ACC112 (cell line): ENCODE results near the gene GLCCI1.
A peak's percentile ranks its signal among the peaks of the same experiment; 100 is the strongest.

Experiments
- H2AFZ ChIP-seq: fragments of 200-600 bp; sonication (generic); one replicate; pipeline ENCODE4 v1.6.0; 2017; ENCODE audit warnings: antibody characterized with exemption, low read length; ENCODE audit not compliant: unreplicated experiment
- H3K27ac ChIP-seq: fragments of 200-600 bp; sonication (generic); 2 replicates; pipeline ENCODE4 v1.5.1; 2014; ENCODE audit warnings: low read depth, mild to moderate bottlenecking, antibody characterized with exemption, low read length, moderate library complexity
- H3K27me3 ChIP-seq: fragments of 200-600 bp; sonication (generic); 2 replicates; pipeline ENCODE4 v1.6.1; 2014; ENCODE audit warnings: mild to moderate bottlenecking, antibody characterized with exemption, low read length, moderate library complexity, mixed read lengths; ENCODE audit not compliant: insufficient read depth
- H3K36me3 ChIP-seq: fragments of 200-600 bp; sonication (generic); 2 replicates; pipeline ENCODE4 v1.6.1; 2016; ENCODE audit warnings: mild to moderate bottlenecking, antibody characterized with exemption, low read length, moderate library complexity, mixed read lengths; ENCODE audit not compliant: insufficient read depth
- H3K4me1 ChIP-seq: fragments of 200-600 bp; sonication (generic); one replicate; pipeline ENCODE4 v1.6.1; 2016; ENCODE audit warnings: low read length, mixed read lengths; ENCODE audit not compliant: insufficient read depth, unreplicated experiment, control insufficient read depth
- H3K4me3 ChIP-seq: fragments of 200-600 bp; sonication (generic); 2 replicates; pipeline ENCODE4 v1.5.1; 2014; ENCODE audit warnings: mild to moderate bottlenecking, low read depth, low read length
- H3K79me2 ChIP-seq: fragments of 200-600 bp; sonication (generic); one replicate; pipeline ENCODE4 v1.6.0; 2016; ENCODE audit warnings: low read length; ENCODE audit not compliant: control insufficient read depth, unreplicated experiment, insufficient read depth

The GLCCI1 gene

DNA sequence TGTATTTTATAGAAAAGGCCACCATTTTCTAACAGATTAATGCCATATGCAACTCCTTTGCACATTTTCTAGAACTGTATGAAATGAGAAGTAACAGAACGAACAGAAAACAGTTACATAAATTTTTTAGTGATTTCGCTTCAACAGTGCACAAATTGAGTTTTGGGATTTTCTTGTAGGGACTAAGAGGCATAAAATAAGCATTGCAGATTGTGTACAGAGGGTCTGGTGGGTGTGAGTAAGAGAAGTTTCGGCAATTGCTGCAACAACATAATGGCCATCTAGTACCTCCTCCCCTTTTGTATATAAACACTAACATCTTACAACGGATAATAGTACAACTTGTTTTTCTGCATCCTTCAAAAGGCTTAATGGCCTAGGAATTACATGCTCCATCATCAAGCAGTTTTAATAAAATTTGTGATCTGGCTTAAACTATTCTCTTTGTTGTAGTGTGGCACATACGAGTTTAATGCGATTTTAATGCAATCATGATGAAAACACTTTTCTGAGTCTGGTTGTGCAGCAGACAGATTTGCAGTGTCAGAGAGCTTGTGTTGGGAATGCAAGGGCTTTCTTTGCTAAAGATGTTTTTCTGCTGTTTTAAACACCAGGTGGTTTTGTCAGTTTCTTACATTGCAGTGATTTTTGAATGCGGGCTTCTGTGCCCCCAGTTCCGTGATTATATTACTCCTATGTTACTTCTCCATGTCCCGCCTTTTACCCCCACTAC lies 2.9 kb downstream of the GLCCI1 start:
- Histone ChIP-seq H3K27ac (no peak overlapping the region), H3K27me3 (no peaks in the 10 kb centered on the region), H3K79me2 (peaks cover 15% of the 10 kb centered on the region), H3K4me3 (peak overlapping the region; percentile 91), H2AFZ (no peak overlapping the region), H3K36me3 (no peaks in the 10 kb centered on the region), H3K4me1 (peaks cover 21% of the 10 kb centered on the region)

GRCh38 chr7:7972128-7972527 lies 3.5 kb downstream of the GLCCI1 start:
- H3K4me3 ChIP-seq: no peak overlapping the region

DNA sequence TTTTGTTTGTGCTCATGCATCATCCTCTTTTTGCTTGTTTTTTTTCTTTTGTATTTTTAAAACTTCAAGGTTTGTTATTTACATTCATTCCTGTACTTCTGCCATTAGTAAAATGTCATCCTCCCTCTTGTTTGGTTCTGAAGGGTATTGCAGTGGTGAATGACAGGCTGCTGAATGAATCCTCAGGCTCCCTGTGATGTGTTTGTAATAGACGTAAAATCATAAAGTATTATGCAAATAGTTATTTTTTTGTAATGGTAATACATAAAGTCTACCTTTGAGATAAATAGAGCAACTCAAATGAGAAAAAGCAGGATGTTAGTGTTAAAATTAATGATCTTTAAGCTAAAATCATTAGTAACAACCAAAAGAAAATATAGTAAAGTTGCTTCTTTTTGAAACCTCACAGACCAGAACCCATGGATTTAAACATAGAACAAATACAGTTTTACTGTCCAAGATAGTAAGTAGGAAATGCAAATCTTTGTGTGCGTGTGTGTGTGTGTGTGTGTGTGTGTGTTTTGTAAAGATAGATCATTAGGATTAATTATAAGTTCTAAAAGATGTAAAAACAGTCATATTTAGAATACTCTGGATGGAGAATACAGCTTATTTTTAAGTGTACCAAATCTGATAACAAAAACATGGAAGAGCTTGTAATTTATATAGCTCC lies 4.5 kb downstream of the GLCCI1 start:
- peaks cover 15% of the 10 kb centered on the region for H3K79me2 ChIP-seq
- no peaks in the 10 kb centered on the region for H3K36me3 ChIP-seq
- H3K4me1 ChIP-seq: peaks cover 17% of the 10 kb centered on the region
- H3K27me3 ChIP-seq: no peaks in the 10 kb centered on the region
- H3K4me3 ChIP-seq: peak overlapping the region; percentile 17; the same call in 1 of the 2 replicates
- peak overlapping the region; percentile 12 for H2AFZ ChIP-seq
- H3K27ac ChIP-seq: no peak overlapping the region

More at GRCh38 chr7:7972128-7972527, 3.5 kb downstream of the GLCCI1 start:
- no peaks in the 10 kb centered on the region for H3K36me3 ChIP-seq
- no peak overlapping the region for H3K27ac ChIP-seq
- H3K27me3 ChIP-seq: no peaks in the 10 kb centered on the region
- peaks cover 21% of the 10 kb centered on the region for H3K4me1 ChIP-seq
- H2AFZ ChIP-seq: no peak overlapping the region
- peaks cover 15% of the 10 kb centered on the region for H3K79me2 ChIP-seq

DNA sequence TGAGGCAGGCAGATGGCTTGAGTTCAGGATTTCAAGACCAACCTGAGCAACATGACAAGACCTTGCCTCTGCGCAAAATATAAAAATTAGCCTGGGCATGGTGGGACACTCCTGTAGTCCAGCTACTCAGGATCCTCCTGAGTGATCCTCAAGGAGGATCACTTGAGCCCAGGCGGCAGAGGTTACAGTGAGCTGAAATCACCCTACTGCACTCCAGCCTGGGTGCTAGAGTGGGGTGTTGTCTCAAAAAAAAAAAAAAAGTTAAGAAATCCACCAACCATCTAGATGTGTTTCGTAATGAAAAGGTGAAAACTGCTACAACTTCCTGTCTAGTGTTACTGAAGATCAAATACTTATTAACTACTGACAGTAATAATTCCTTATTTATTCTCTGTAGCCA lies 8.1 kb downstream of the GLCCI1 start:
- Histone ChIP-seq H3K4me3 (no peak overlapping the region), H3K27me3 (no peaks in the 10 kb centered on the region), H3K36me3 (no peaks in the 10 kb centered on the region), H3K79me2 (peaks cover 10% of the 10 kb centered on the region), H3K27ac (no peak overlapping the region), H3K4me1 (peaks cover 10% of the 10 kb centered on the region), H2AFZ (no peak overlapping the region)

DNA sequence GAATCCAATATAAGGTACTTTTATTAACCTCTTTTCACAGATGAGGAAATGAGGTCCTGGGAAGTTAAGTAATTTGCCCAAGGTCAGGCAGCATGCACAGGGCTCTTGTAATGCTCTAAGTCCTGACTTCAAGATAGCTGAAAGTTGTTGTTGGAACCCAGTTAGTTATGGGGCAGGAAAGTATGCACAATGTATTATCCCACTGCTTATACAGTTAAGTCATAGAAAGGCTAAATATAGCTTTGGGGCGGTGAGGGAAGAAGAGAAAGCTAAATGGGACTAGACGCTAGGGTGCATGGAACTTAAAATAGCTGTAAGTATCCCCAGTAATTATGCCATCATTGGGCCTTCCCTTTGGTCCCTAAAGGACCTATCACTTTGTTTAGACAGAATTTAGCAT lies 9.2 kb downstream of the GLCCI1 start:
- Histone ChIP-seq H3K27ac (no peak overlapping the region), H3K4me3 (no peak overlapping the region), H2AFZ (no peak overlapping the region), H3K4me1 (peaks cover 5% of the 10 kb centered on the region), H3K27me3 (no peaks in the 10 kb centered on the region), H3K79me2 (peaks cover 6% of the 10 kb centered on the region), H3K36me3 (no peaks in the 10 kb centered on the region)

DNA sequence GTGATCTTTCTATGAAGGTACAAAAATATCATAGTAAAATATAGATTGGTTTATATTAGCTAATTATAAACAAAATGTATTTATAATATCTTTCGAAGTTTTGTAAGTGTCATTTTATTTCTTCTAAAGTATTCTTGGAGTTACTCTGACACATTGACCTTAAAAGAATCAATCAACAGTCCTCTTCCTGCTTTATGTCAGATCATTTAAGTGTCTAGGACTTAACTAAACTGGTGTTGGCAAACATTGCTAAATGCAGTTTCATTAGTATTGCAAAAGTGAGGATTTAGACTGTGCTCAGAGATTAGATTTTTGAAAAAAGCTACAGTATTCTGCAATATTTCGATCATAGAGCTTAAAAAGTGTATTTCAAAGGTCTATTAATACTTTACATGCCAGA lies 10.3 kb downstream of the GLCCI1 start:
- no peaks in the 10 kb centered on the region for H3K36me3 ChIP-seq
- no peak overlapping the region for H2AFZ ChIP-seq
- no peaks in the 10 kb centered on the region for H3K4me1 ChIP-seq
- no peaks in the 10 kb centered on the region for H3K27me3 ChIP-seq
- no peak overlapping the region for H3K4me3 ChIP-seq
- no peak overlapping the region for H3K27ac ChIP-seq
- H3K79me2 ChIP-seq: no peaks in the 10 kb centered on the region

GRCh38 chr7:7979558-7979957 lies 11.0 kb downstream of the GLCCI1 start:
- Histone ChIP-seq H3K36me3 (no peaks in the 10 kb centered on the region), H2AFZ (no peak overlapping the region), H3K79me2 (no peaks in the 10 kb centered on the region), H3K4me1 (no peaks in the 10 kb centered on the region), H3K27me3 (no peaks in the 10 kb centered on the region), H3K4me3 (no peak overlapping the region), H3K27ac (no peak overlapping the region)

- Histone ChIP-seq H3K27me3 (no peaks in the 10 kb centered on the region), H3K79me2 (no peaks in the 10 kb centered on the region), H3K4me1 (no peaks in the 10 kb centered on the region), H3K27ac (no peak overlapping the region), H2AFZ (no peak overlapping the region), H3K4me3 (no peak overlapping the region), H3K36me3 (no peaks in the 10 kb centered on the region)
Measured at GRCh38 chr7:7980134-7980533, 11.5 kb downstream of the GLCCI1 start.

DNA sequence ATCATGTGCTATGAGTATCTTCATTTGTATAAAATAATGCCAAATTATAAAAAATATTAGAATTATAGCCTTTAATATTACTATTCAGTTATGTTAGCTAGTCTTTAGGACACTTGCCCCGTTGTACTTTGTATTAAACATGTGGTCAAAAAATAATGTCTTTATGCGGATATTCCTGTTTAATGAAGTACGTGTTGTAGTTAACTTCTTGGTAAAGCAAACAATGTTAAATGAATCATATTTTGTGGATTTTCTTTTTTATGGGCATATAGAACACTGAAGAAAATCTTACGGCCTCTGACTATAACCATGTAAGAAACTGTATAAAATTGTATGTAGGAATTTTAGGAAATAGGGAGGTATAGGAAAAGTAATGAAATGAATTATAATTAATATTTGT lies 14.3 kb downstream of the GLCCI1 start:
- Histone ChIP-seq H3K4me1 (no peaks in the 10 kb centered on the region), H3K27me3 (no peaks in the 10 kb centered on the region), H2AFZ (no peak overlapping the region), H3K36me3 (no peaks in the 10 kb centered on the region), H3K27ac (no peak overlapping the region), H3K79me2 (no peaks in the 10 kb centered on the region), H3K4me3 (no peak overlapping the region)

GRCh38 chr7:7984424-7984823 lies 15.8 kb downstream of the GLCCI1 start:
- no peaks in the 10 kb centered on the region for H3K79me2 ChIP-seq

DNA sequence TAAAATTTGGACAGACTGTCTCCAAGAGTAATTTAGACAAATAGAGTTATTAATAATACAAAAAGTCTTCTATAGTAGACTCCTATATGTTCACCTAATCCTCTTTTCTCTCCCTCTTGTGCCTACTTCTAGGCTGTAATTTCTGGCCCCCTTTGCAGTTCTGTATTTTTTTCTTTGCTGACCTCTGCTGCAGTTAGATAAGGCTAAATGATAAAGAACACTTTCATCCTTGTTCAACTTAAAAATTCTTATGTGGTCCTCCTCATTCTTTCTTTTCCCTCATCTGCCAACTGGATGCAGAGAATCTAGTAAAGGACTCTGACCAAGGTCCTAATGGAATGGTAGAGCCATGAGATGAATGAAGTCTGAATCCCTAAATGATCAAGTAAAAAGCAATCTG lies 20.1 kb downstream of the GLCCI1 start:
- Histone ChIP-seq H3K4me3 (no peak overlapping the region), H3K4me1 (no peaks in the 10 kb centered on the region), H3K27me3 (no peaks in the 10 kb centered on the region), H3K79me2 (no peaks in the 10 kb centered on the region), H3K36me3 (no peaks in the 10 kb centered on the region), H3K27ac (no peak overlapping the region), H2AFZ (no peak overlapping the region)

More at GRCh38 chr7:7984424-7984823, 15.8 kb downstream of the GLCCI1 start:
- Histone ChIP-seq H3K4me1 (no peaks in the 10 kb centered on the region), H3K27ac (no peak overlapping the region), H3K27me3 (no peaks in the 10 kb centered on the region), H3K4me3 (no peak overlapping the region), H3K36me3 (no peaks in the 10 kb centered on the region), H2AFZ (no peak overlapping the region)
